Esophagus muscularis mucosa (tissue), 4 donors: ENCODE results near the gene PBXIP1. TPM values are rescaled to one million over a fixed set of nuclear protein-coding genes. Genes with fewer than 3 reads are reported as not detected.

Source experiments
- DNase-seq: peaks from one replicate; pipeline ENCODE4 v3.0.0-alpha.2; 2017; ENCODE audit errors: extremely low spot score
- H3K27ac ChIP-seq, 4 donors: fragments of 200-600 bp; sonication (generic); replicated peaks in 1 of 4; 1 replicate in 3 of 4; 2 replicates in 1 of 4; pipeline ENCODE4 v1.5.1; 2016 to 2019; ENCODE audit warnings: mild to moderate bottlenecking in 1 of 4
- H3K27me3 ChIP-seq, 4 donors: fragments of 200-600 bp; sonication (generic); one replicate each; pipeline versions ENCODE4 v1.5.1 to v1.6.0; 2016 to 2019
- H3K36me3 ChIP-seq, 4 donors: fragments of 200-600 bp; sonication (generic); one replicate each; pipeline ENCODE4 v1.5.1; 2016 to 2019
- H3K4me1 ChIP-seq, 4 donors: fragments of 200-600 bp; sonication (generic); one replicate each; pipeline ENCODE4 v1.5.1; 2016 to 2019
- H3K4me3 ChIP-seq, 4 donors: fragments of 200-600 bp; sonication (generic); 1 replicate in 2 of 4; 2 replicates in 2 of 4; pipeline ENCODE4 v1.5.1; 2016 to 2019; ENCODE audit warnings: mild to moderate bottlenecking in 4 of 4, moderate library complexity in 1 of 4
- H3K9me3 ChIP-seq, 4 donors: fragments of 200-600 bp; sonication (generic); 1 replicate in 3 of 4; 2 replicates in 1 of 4; pipeline ENCODE4 v1.5.1; 2016 to 2019
- CTCF ChIP-seq, 3 experiments: fragments of 200-600 bp in 2 of 3; fragments of 450-650 bp in 1 of 3; sonication (generic) in 2 of 3; IDR thresholded peaks; one replicate each; pipeline ENCODE4 v1.5.1; 2017 to 2019; ENCODE audit warnings: antibody characterized with exemption in 3 of 3, mild to moderate bottlenecking in 2 of 3, moderate library complexity in 1 of 3
- EP300 ChIP-seq: sonication (generic); formaldehyde crosslinking; IDR thresholded peaks from one replicate; pipeline ENCODE4 v1.6.1; 2017; ENCODE audit warnings: antibody characterized with exemption
- POLR2A ChIP-seq: fragments of 450-650 bp; IDR thresholded peaks from one replicate; pipeline ENCODE4 v1.6.1; 2017; ENCODE audit warnings: antibody characterized with exemption, moderate library complexity, mild to moderate bottlenecking, low read depth
- POLR2AphosphoS5 ChIP-seq, 2 donors: sonication (generic); formaldehyde crosslinking; IDR thresholded peaks; one replicate each; pipeline ENCODE4 v1.6.1; 2017; ENCODE audit warnings: antibody characterized with exemption in 2 of 2
- WGBS: methylation state at CpG from one replicate; pipeline ENCODE4 v1.1.5; 2018; 5-methylcytosine and 5-hydroxymethylcytosine counted together
- intact Hi-C: fragments of 100-400 bp; cut with DNase I; formaldehyde crosslinking; loops from one replicate; pipeline ENCODE4 v1.15.1; 2023
- total RNA-seq, 4 donors: library from RNA; depleted of rRNA; stranded (reverse); fragments of >200 nt; gene quantifications; one replicate each; pipeline versions ENCODE4 v1.1.0 to v1.2.1, GENCODE V29; 2016

The PBXIP1 gene
- total RNA-seq, 4 donors from 2014 or later = 192 to 309 (median 238) TPM

GRCh38 chr1:154961207-154962155, 5.6 kb upstream of the PBXIP1 start, which contains the start of gene PYGO2:
Gene PYGO2, minus strand, starts transcription at chr1:154961782. Its CDS starts 206 bp downstream, at chr1:154961576.
- Histone ChIP-seq H3K27me3 (no peaks in the 10 kb centered on the region), H3K4me3 (peak within 1 kb of the TSS; percentile 80 to 96 (median 90)), H3K36me3 (peaks cover 22 to 59% (median 56%) of the 10 kb centered on the region in 4 donors), H3K9me3 (no peaks in the 10 kb centered on the region), H3K27ac (peak within 1 kb of the TSS; percentile 95 to 99 (median 98)), H3K4me1 (peaks cover 31 to 66% (median 56%) of the 10 kb centered on the region in 4 donors)
- no peak for TF ChIP-seq EP300
- TF ChIP-seq POLR2AphosphoS5 (IDR thresholded peaks at IDR 0.05) = peak; percentile 81 to 92
- peak; percentile 66 to 87 (median 72) for TF ChIP-seq CTCF (IDR thresholded peaks at IDR 0.05)
- TF ChIP-seq POLR2A = peak; percentile 83
- 0% methylated on average over 20 of the region's 93 CpGs for WGBS
- intact Hi-C loops = loop anchor here (5.0 kb wide), 3 partner anchors 36 to 101 kb away; partner anchors contain the start of gene EFNA4
- DNase-seq = peak; percentile 95

DNA sequence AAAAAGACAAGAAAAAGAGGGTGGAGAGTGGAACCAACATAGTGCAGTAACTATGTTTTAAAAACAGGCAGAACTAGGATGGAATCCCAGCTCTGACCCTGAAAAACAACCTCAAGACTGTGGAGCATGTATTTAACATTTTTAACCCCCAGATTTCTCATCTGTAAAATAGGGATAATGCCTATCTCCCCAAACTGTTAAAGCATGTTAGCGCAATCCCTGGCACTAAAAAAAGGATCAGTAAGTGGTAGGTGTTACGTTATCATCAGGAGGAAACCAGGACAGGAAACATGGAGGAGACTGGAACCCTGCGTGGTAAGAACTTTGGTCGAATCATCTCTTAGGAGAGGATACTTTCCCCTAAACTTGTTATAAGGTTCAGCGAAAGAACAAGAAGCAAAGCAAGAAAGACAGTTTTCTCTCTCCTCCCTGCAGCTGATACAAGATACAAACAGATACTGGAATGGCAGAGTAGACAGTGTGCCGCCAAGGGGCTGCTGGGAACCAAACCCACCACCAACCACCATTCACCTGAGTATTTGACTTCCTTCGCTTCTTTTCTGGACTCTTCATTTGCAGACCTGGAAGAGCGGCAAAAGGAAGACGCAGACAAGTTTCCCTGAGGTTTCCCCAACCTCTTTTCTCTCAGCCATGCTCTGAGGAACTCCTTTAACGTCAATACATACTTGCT, 4.7 kb upstream of the PBXIP1 start:
- no peaks in the 10 kb centered on the region for H3K27me3 ChIP-seq
- H3K27ac ChIP-seq = peak overlapping the region; percentile 95 to 99 (median 98)
- no peak for DNase-seq
- intact Hi-C loops = loop anchor here (5.0 kb wide), 3 partner anchors 37 to 102 kb away; partner anchors contain the start of gene EFNA4
- TF ChIP-seq POLR2A (no peak), CTCF (IDR thresholded peaks at IDR 0.05) (no peak)
- H3K4me3 ChIP-seq = peak overlapping the region; percentile 80 to 96 (median 90)
- peaks cover 35 to 66% (median 59%) of the 10 kb centered on the region in 4 donors for H3K4me1 ChIP-seq
- WGBS = 39% methylated on average over 10 of the region's 10 CpGs
- H3K36me3 ChIP-seq = peaks cover 16 to 50% (median 47%) of the 10 kb centered on the region in 4 donors
- no peaks in the 10 kb centered on the region for H3K9me3 ChIP-seq

DNA sequence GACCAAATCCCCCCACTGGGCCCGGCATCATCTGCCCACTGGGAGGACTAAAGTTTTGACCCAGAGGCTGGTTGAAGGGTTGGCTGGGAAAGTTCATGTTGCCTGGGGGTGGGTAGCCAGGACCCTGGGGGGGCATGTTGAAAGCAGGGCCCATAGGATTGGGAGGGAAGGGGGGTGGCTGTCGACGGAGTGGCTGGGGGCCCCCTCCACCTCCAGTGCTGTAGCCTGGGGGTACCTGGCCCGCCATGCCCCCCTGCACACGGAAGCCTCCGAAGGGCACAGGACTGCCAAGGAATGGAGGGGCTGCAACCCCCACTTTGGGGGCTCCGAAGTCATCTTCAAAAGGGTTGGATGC, 3.5 kb upstream of the PBXIP1 start:
- Histone ChIP-seq H3K27me3 (no peaks in the 10 kb centered on the region), H3K4me3 (no peak overlapping the region), H3K36me3 (peaks cover 16 to 38% (median 35%) of the 10 kb centered on the region in 4 donors), H3K4me1 (peaks cover 47 to 78% (median 69%) of the 10 kb centered on the region in 4 donors), H3K27ac (peak overlapping the region in 1 of 4 donors; percentile 36), H3K9me3 (no peaks in the 10 kb centered on the region)
- DNase-seq = no peak
- WGBS = 96% methylated on average over 7 of the region's 7 CpGs
- intact Hi-C loops = no loop called here
- TF ChIP-seq EP300 (no peak), POLR2A (no peak), CTCF (IDR thresholded peaks at IDR 0.05) (no peak), POLR2AphosphoS5 (IDR thresholded peaks at IDR 0.05) (no peak)

- peaks cover 11 to 33% (median 30%) of the 10 kb centered on the region in 4 donors for H3K36me3 ChIP-seq
- H3K4me3 ChIP-seq = no peak overlapping the region
- no peak for DNase-seq
- H3K27me3 ChIP-seq = no peaks in the 10 kb centered on the region
- 74% methylated on average over 9 of the region's 16 CpGs for WGBS
- H3K27ac ChIP-seq = peak overlapping the region in 2 of 4 donors; percentile 36 to 86
- TF ChIP-seq POLR2AphosphoS5 (IDR thresholded peaks at IDR 0.05) = no peak
- no peak for TF ChIP-seq EP300
- TF ChIP-seq POLR2A = no peak
- TF ChIP-seq CTCF (IDR thresholded peaks at IDR 0.05) = no peak
- H3K9me3 ChIP-seq = no peaks in the 10 kb centered on the region
- peaks cover 52 to 83% (median 74%) of the 10 kb centered on the region in 4 donors for H3K4me1 ChIP-seq
- intact Hi-C loops = no loop called here
These were observed 3.0 kb upstream of the PBXIP1 start for GRCh38 chr1:154958681-154959425.
